Endothelial cell of umbilical vein (primary cell): ENCODE results near the gene ZCWPW1. TPM values are rescaled to one million over a fixed set of nuclear protein-coding genes. Genes with fewer than 3 reads are reported as not detected.

Source experiments
- BruUV-seq: library from RNA; stranded (reverse); fragments of 400-500 nt; replicated peaks from 2 replicates; lab custom pipeline; 2021; lab: Mats Ljungman, UMichigan
- CTCF ChIA-PET: fragments of 300-600, 350-600 bp; sonication (Branson Sonifier 250); formaldehyde crosslinking; loops from one replicate; lab custom pipeline; 2021; ENCODE audit warnings: antibody characterized with exemption, inconsistent platforms; lab: Charles Lee
- POLR2A ChIA-PET: fragments of 300-600, 350-600 bp; sonication (Branson Sonifier 250); formaldehyde crosslinking; loops from one replicate; lab custom pipeline; 2021; ENCODE audit warnings: antibody characterized with exemption, inconsistent platforms; lab: Charles Lee
- DNase-seq: peaks from one replicate; pipeline ENCODE4 v3.0.0-alpha.2; 2011; ENCODE audit warnings: low read depth, low spot score
- FAIRE-seq: peaks from 2 replicates; lab custom pipeline; 2011; peaks lifted over from hg19 to GRCh38; lab: Jason Lieb, UNC
- H2AFZ ChIP-seq: 2 replicates; pipeline ENCODE4 v1.6.0; 2012; ENCODE audit warnings: low read depth, low read length, control low read depth, inconsistent platforms
- H3K27ac ChIP-seq: 2 replicates; pipeline ENCODE4 v1.5.1; 2011; ENCODE audit warnings: low read depth, mild to moderate bottlenecking, control low read depth, low read length, moderate library complexity; ENCODE audit not compliant: insufficient read depth
- H3K27me3 ChIP-seq, 2 experiments: 2 replicates each; pipeline versions ENCODE4 v1.6.0 to v1.6.1; 2011; ENCODE audit warnings: low read length in 2 of 2, mixed read lengths in 1 of 2; ENCODE audit not compliant: control insufficient read depth in 2 of 2, insufficient read depth in 2 of 2
- H3K36me3 ChIP-seq, 2 experiments: 2 replicates in 1 of 2; 3 replicates in 1 of 2; pipeline ENCODE4 v1.5.1; 2011; ENCODE audit warnings: low read length in 2 of 2, mild to moderate bottlenecking in 1 of 2, moderate library complexity in 1 of 2; ENCODE audit not compliant: control insufficient read depth in 2 of 2, insufficient read depth in 2 of 2; ENCODE audit errors: extremely low read depth in 1 of 2
- H3K4me1 ChIP-seq: 3 replicates; pipeline ENCODE4 v1.5.1; 2011; ENCODE audit warnings: mild to moderate bottlenecking, low read length; ENCODE audit not compliant: control insufficient read depth, insufficient read depth; ENCODE audit errors: extremely low read depth
- H3K4me2 ChIP-seq: 2 replicates; pipeline ENCODE4 v1.6.1; 2011; ENCODE audit warnings: low read length, control low read depth, mixed read lengths; ENCODE audit not compliant: insufficient read depth
- H3K4me3 ChIP-seq, 3 experiments: fragments of 200-600 bp in 1 of 3; sonication (generic), shearing (Covaris generic) in 1 of 3; replicated peaks in 1 of 3; 2 replicates each; pipeline ENCODE4 v1.5.1; 2011 to 2016; ENCODE audit warnings: control low read depth in 3 of 3, low read length in 3 of 3, mild to moderate bottlenecking in 2 of 3, inconsistent platforms in 1 of 3, low read depth in 1 of 3, moderate library complexity in 1 of 3; ENCODE audit not compliant: insufficient read depth in 1 of 3
- H3K79me2 ChIP-seq: 2 replicates; pipeline ENCODE4 v1.6.0; 2012; ENCODE audit warnings: low read length, inconsistent platforms; ENCODE audit not compliant: control insufficient read depth, insufficient read depth
- H3K9ac ChIP-seq: replicated peaks from 2 replicates; pipeline ENCODE3; 2011; ENCODE audit warnings: low read length, control low read depth; ENCODE audit not compliant: insufficient read depth; ENCODE audit errors: extremely low read depth
- H3K9me1 ChIP-seq: replicated peaks from 3 replicates; pipeline ENCODE4 v1.6.0; 2011; ENCODE audit warnings: mild to moderate bottlenecking, low read length; ENCODE audit not compliant: control insufficient read depth, insufficient read depth; ENCODE audit errors: extremely low read depth
- H3K9me3 ChIP-seq: replicated peaks from 2 replicates; pipeline ENCODE4 v1.5.1; 2012; ENCODE audit warnings: low read length, inconsistent platforms; ENCODE audit not compliant: control insufficient read depth, insufficient read depth
- H4K20me1 ChIP-seq: replicated peaks from 2 replicates; pipeline ENCODE3; 2011; ENCODE audit warnings: mild to moderate bottlenecking, low read length; ENCODE audit not compliant: control insufficient read depth, insufficient read depth; ENCODE audit errors: extremely low read depth
- EZH2 ChIP-seq: IDR thresholded peaks from 2 replicates; pipeline ENCODE4 v1.6.1; 2012; ENCODE audit warnings: borderline replicate concordance, low read depth, mild to moderate bottlenecking, moderate library complexity, low read length, inconsistent platforms; ENCODE audit not compliant: severe bottlenecking
- dilution Hi-C: fragments of 300-500 bp; cut with MboI; formaldehyde crosslinking; loops from one replicate; pipeline ENCODE4 v1.15.0; 2019; ENCODE audit warnings: low sequenced_read_pairs; ENCODE audit not compliant: extremely low pct_ligation_motif_present
- intact Hi-C: fragments of 100-400 bp; cut with micrococcal nuclease; formaldehyde crosslinking; loops from one replicate; pipeline ENCODE4 v1.10.0; 2022
- polyA plus RNA-seq, 4 experiments: library from polyadenylated mRNA; depleted of rRNA in 3 of 4; stranded (reverse) in 3 of 4; unstranded in 1 of 4; fragments of >200 nt; gene quantifications; 2 replicates each; pipeline versions ENCODE4 v1.2.1 to v1.2.3, GENCODE V29; 2011 to 2012; ENCODE audit warnings: missing spikeins in 1 of 4
- total RNA-seq: library from RNA; stranded (reverse); gene quantifications from 2 replicates; pipeline ENCODE4 v1.2.3, GENCODE V29; 2021
- TF ChIP-seq, protein P1 (sequence below), 2 donors: IDR thresholded peaks; 1 replicate in 1 of 2; 2 replicates in 1 of 2; pipeline ENCODE4 v1.5.1; 2011; ENCODE audit warnings: low read length in 2 of 2, mild to moderate bottlenecking in 2 of 2, moderate library complexity in 2 of 2, control low read depth in 1 of 2, inconsistent platforms in 1 of 2, low read depth in 1 of 2; ENCODE audit not compliant: insufficient read depth in 1 of 2; ENCODE audit errors: extremely low read depth in 1 of 2
- TF ChIP-seq, protein P2 (sequence below): IDR thresholded peaks from 2 replicates; pipeline ENCODE4 v1.6.1; 2011; ENCODE audit not compliant: insufficient read depth, insufficient read length

ZCWPW1 gene
- total and polyA plus RNA-seq, 2 donors (not counting 3 experiments of a cell fraction or from before 2014, with no cell fraction given), result 0.31 to 0.32 TPM

DNA sequence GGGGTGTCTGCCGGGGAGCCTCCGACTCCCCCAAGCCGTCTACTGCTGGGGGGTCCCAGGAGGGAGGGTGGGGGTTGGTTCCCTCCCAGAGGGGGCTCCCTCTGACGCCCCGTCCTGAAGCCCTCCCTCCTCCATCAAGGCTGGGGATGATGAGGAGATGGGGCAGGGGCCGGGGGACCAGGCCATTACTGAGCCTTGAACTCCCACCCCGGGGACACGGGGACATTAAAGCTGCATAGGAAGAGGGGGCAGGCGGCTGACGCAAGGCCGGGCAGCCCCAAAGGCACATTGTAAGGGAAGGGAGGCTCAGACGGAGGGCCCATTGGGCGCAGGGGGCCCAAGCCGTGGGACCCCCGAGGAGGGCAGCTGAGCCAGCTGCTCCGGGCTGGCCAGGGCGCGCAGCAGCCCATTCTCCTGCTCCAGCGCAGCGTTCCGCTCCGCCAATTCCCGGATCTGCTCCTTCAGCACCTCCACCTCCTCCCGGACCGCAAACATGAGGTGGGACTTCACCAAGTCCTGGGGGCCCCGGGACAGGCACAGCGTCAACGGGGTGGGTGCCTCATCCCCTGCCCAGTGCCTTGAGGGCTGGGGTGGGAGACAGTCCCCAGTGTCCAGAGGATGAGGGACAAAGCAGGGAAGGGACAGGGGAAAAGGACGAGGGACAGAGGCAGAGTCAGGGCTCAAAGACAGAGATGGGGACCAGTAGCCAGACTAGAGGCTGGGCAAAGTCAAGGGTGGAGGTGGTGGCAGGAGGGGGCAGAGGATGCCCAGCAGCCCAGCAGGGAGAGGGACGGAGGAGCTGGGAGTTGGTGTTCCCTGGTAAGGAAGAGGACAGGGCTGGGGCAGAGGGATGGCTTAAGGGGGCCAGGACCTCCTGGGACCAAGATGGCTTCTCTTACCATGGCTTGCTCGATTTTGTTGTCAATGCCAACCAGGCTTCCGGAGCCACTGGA lies 38.4 kb upstream of the ZCWPW1 start:
- no peaks in the 10 kb centered on the region for H3K9me1 ChIP-seq
- BruUV-seq, result no TSS peak
- H3K9me3 ChIP-seq, result no peaks in the 10 kb centered on the region
- intact Hi-C loops (loop anchor here (1.0 to 5.0 kb wide), 3 partner anchors 119 to 225 kb away; partner anchors contain the start of genes FBXO24, GIGYF1 and LRCH4), dilution Hi-C loops (no loop called here)
- no peak overlapping the region for H3K9ac ChIP-seq
- H3K79me2 ChIP-seq, result peaks cover 1% of the 10 kb centered on the region
- ChIA-PET POLR2A (interaction anchor here (0.9 kb wide), 1 partner anchor 119 kb away, joined by 3 read pairs; the partner anchor contains the start of genes FBXO24 and LRCH4), CTCF (interaction anchor here (1.6 kb wide), 1 partner anchor 122 kb away, joined by 3 read pairs; no protein-coding TSS in a partner anchor)
- no peaks in the 10 kb centered on the region for H4K20me1 ChIP-seq
- no peaks in the 10 kb centered on the region for H3K27me3 ChIP-seq
- no peak overlapping the region for H3K27ac ChIP-seq
- H3K36me3 ChIP-seq, result peaks cover 0 to 20% of the 10 kb centered on the region in 2 experiments
- TF ChIP-seq, protein P1, sequence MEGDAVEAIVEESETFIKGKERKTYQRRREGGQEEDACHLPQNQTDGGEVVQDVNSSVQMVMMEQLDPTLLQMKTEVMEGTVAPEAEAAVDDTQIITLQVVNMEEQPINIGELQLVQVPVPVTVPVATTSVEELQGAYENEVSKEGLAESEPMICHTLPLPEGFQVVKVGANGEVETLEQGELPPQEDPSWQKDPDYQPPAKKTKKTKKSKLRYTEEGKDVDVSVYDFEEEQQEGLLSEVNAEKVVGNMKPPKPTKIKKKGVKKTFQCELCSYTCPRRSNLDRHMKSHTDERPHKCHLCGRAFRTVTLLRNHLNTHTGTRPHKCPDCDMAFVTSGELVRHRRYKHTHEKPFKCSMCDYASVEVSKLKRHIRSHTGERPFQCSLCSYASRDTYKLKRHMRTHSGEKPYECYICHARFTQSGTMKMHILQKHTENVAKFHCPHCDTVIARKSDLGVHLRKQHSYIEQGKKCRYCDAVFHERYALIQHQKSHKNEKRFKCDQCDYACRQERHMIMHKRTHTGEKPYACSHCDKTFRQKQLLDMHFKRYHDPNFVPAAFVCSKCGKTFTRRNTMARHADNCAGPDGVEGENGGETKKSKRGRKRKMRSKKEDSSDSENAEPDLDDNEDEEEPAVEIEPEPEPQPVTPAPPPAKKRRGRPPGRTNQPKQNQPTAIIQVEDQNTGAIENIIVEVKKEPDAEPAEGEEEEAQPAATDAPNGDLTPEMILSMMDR (IDR thresholded peaks at IDR 0.05; ENCODE audit: extremely low read depth in 1 of 2, insufficient read depth in 1 of 2, low read depth in 1 of 2, low read length in 2 of 2), result no peak
- TF ChIP-seq, protein P2, sequence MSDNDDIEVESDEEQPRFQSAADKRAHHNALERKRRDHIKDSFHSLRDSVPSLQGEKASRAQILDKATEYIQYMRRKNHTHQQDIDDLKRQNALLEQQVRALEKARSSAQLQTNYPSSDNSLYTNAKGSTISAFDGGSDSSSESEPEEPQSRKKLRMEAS, result no peak
- TF ChIP-seq EZH2, result no peak
- H3K4me1 ChIP-seq, result peaks cover 12% of the 10 kb centered on the region
- no peak for FAIRE-seq
- H3K4me3 ChIP-seq, result no peak overlapping the region
- no peak for DNase-seq
- no peak overlapping the region for H2AFZ ChIP-seq
- H3K4me2 ChIP-seq, result no peak overlapping the region
